Kidney epithelial cell (primary cell): ENCODE data around the gene PCLO. TPM values are rescaled to one million over a fixed set of nuclear protein-coding genes. Genes with fewer than 3 reads are reported as not detected.

Source experiments
- DNase-seq: peaks from one replicate; pipeline ENCODE4 v3.0.0-alpha.2; 2010; ENCODE audit warnings: low read depth
- H3K27me3 ChIP-seq: 2 replicates; pipeline ENCODE4 v1.6.0; 2011; ENCODE audit warnings: low read length; ENCODE audit not compliant: control insufficient read depth, insufficient read depth
- H3K36me3 ChIP-seq: 2 replicates; pipeline ENCODE4 v1.5.1; 2011; ENCODE audit warnings: low read length; ENCODE audit not compliant: control insufficient read depth, insufficient read depth
- H3K4me3 ChIP-seq: 2 replicates; pipeline ENCODE4 v1.5.1; 2011; ENCODE audit warnings: low read depth, mild to moderate bottlenecking, control low read depth, low read length
- total RNA-seq: library from RNA; depleted of rRNA; stranded (reverse); fragments of >200 nt; gene quantifications from 2 replicates; pipeline ENCODE4 v1.2.3, GENCODE V29; 2015
- TF ChIP-seq, protein P1 (sequence below): IDR thresholded peaks from 2 replicates; pipeline ENCODE4 v1.5.1; 2011; ENCODE audit warnings: mild to moderate bottlenecking, moderate library complexity, low read length, control low read depth, inconsistent platforms; ENCODE audit not compliant: insufficient read depth, poor library complexity, severe bottlenecking

The PCLO gene
- total RNA-seq, 1 donor from 2014 or later = 4.7 TPM

GRCh38 chr7:83117466-83117865 lies 45.2 kb downstream of the PCLO start:
- TF ChIP-seq, protein P1, sequence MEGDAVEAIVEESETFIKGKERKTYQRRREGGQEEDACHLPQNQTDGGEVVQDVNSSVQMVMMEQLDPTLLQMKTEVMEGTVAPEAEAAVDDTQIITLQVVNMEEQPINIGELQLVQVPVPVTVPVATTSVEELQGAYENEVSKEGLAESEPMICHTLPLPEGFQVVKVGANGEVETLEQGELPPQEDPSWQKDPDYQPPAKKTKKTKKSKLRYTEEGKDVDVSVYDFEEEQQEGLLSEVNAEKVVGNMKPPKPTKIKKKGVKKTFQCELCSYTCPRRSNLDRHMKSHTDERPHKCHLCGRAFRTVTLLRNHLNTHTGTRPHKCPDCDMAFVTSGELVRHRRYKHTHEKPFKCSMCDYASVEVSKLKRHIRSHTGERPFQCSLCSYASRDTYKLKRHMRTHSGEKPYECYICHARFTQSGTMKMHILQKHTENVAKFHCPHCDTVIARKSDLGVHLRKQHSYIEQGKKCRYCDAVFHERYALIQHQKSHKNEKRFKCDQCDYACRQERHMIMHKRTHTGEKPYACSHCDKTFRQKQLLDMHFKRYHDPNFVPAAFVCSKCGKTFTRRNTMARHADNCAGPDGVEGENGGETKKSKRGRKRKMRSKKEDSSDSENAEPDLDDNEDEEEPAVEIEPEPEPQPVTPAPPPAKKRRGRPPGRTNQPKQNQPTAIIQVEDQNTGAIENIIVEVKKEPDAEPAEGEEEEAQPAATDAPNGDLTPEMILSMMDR = no peak

DNA sequence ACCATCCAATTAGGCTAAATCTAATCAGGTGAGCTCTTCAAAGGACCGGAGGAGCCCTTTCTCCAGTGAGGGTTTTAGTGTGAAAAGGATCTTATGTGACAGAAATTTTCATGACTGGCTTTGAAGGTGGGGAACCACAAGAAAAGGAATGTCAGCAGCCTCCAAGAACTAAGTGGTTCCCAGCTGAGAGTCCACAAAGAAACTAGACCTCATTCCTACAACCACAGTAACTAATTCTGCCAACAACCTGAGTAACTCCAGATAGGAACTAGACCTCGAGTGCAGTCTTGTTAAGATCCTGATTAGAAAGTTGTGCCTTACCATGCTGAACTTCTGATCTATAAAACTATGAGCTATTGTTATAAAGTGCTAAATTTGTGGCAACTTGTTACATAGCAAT lies 51.3 kb downstream of the PCLO start:
- TF ChIP-seq, protein P1 = no peak
- Histone ChIP-seq H3K4me3 (no peak overlapping the region), H3K36me3 (no peaks in the 10 kb centered on the region), H3K27me3 (no peaks in the 10 kb centered on the region)
- no peak for DNase-seq

More at GRCh38 chr7:83117466-83117865, 45.2 kb downstream of the PCLO start:
- no peaks in the 10 kb centered on the region for H3K36me3 ChIP-seq
- H3K27me3 ChIP-seq = no peaks in the 10 kb centered on the region
- no peak for DNase-seq
- H3K4me3 ChIP-seq = no peak overlapping the region

DNA sequence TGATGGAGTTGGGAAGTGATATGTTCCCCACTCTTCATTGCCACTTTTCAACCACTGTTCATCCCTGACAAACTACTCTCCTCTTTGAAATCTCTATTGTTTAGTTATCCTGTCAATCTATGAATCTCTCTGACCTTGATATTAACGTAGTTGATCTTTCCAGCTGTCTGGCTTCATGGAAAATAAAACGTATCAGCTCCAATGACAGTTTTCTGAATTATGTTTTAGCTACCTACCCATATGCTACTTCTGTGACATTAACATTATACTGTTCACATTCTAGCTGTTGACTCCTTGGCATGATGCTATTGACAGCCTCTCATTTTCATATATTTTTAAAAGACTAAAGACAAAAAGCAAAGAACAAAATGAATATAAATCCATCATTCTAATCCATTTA lies 53.3 kb downstream of the PCLO start:
- no peaks in the 10 kb centered on the region for H3K36me3 ChIP-seq
- TF ChIP-seq, protein P1 = no peak
- DNase-seq = no peak
- no peaks in the 10 kb centered on the region for H3K27me3 ChIP-seq
- H3K4me3 ChIP-seq = no peak overlapping the region

DNA sequence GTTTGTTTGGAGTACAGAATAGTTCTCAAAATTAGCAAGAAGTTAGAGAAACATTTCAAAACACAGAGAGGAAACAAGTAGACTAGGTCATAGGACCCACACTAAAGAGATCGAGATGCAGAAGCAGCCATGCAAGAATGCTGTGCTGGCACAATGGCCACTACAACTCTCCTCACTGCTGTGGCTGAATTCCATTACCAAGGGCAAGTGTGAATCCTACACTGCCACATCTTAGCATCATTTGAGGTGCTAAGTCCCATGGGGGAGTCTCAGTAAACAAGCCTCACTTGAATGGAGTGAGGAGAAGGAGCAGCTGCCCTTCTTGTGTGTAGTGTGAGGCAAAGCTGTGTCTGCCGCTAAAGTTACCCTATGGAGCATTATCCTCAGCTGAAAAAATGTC lies 56.7 kb downstream of the PCLO start:
- DNase-seq = no peak
- TF ChIP-seq, protein P1 = no peak
- no peaks in the 10 kb centered on the region for H3K36me3 ChIP-seq
- no peaks in the 10 kb centered on the region for H3K27me3 ChIP-seq
- no peak overlapping the region for H3K4me3 ChIP-seq

DNA sequence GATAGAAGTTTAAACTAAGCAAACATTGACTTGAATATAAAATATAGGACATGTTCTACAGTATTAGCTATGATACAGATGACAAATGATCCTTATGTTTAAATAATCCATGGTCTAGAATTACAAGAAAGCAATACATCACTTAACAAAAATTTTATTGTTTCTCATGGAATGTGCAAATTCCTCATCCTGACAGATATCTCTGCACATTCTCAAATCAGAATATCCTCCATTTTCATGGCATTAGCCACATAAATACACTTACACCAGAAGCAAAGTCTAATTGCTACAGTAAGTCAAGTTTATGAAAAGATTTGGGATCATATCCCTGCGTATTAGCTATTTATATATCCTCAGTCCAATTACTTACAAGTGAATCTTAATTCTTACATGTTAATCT lies 57.6 kb downstream of the PCLO start:
- Histone ChIP-seq H3K36me3 (no peaks in the 10 kb centered on the region), H3K27me3 (no peaks in the 10 kb centered on the region), H3K4me3 (no peak overlapping the region)
- no peak for DNase-seq
- TF ChIP-seq, protein P1 = no peak

- Histone ChIP-seq H3K27me3 (no peaks in the 10 kb centered on the region), H3K36me3 (no peaks in the 10 kb centered on the region), H3K4me3 (no peak overlapping the region)
- TF ChIP-seq, protein P1 = no peak
- no peak for DNase-seq
Measured at GRCh38 chr7:83101530-83101929, 61.2 kb downstream of the PCLO start.
